ENCODE results near the gene ZBTB47. TPM values are rescaled to one million over a fixed set of nuclear protein-coding genes. Genes with fewer than 3 reads are reported as not detected.

Gene ZBTB47
- total and polyA plus RNA-seq, 12 donors: 7.0 to 39.4 (median 27.9) TPM

GRCh38 chr3:42697289-42698051 is 44.0 kb downstream of the ZBTB47 start:
- intact Hi-C loops (cut with DNase I): no loop called here
- no peaks in the 10 kb centered on the region for H3K36me3 ChIP-seq (replicated peaks in 1 of 2)
- H3K4me1 ChIP-seq (replicated peaks in 1 of 2): no peaks in the 10 kb centered on the region
- no peak overlapping the region for H3K4me3 ChIP-seq
- peak in 2 of 7 donors; percentile 8 to 34 for DNase-seq
- TF ChIP-seq, protein P1, sequence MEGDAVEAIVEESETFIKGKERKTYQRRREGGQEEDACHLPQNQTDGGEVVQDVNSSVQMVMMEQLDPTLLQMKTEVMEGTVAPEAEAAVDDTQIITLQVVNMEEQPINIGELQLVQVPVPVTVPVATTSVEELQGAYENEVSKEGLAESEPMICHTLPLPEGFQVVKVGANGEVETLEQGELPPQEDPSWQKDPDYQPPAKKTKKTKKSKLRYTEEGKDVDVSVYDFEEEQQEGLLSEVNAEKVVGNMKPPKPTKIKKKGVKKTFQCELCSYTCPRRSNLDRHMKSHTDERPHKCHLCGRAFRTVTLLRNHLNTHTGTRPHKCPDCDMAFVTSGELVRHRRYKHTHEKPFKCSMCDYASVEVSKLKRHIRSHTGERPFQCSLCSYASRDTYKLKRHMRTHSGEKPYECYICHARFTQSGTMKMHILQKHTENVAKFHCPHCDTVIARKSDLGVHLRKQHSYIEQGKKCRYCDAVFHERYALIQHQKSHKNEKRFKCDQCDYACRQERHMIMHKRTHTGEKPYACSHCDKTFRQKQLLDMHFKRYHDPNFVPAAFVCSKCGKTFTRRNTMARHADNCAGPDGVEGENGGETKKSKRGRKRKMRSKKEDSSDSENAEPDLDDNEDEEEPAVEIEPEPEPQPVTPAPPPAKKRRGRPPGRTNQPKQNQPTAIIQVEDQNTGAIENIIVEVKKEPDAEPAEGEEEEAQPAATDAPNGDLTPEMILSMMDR (IDR thresholded peaks at IDR 0.05): no peak
- TF ChIP-seq POLR2A (IDR thresholded peaks at IDR 0.05): no peak
- WGBS, 4 donors: 83 to 95% (median 88%) methylated on average over 13 to 18 of the region's 18 CpGs
- no peaks in the 10 kb centered on the region for H3K9me3 ChIP-seq (replicated peaks in 1 of 3)
- H3K27ac ChIP-seq: no peak overlapping the region
- H3K27me3 ChIP-seq: no peaks in the 10 kb centered on the region

DNA sequence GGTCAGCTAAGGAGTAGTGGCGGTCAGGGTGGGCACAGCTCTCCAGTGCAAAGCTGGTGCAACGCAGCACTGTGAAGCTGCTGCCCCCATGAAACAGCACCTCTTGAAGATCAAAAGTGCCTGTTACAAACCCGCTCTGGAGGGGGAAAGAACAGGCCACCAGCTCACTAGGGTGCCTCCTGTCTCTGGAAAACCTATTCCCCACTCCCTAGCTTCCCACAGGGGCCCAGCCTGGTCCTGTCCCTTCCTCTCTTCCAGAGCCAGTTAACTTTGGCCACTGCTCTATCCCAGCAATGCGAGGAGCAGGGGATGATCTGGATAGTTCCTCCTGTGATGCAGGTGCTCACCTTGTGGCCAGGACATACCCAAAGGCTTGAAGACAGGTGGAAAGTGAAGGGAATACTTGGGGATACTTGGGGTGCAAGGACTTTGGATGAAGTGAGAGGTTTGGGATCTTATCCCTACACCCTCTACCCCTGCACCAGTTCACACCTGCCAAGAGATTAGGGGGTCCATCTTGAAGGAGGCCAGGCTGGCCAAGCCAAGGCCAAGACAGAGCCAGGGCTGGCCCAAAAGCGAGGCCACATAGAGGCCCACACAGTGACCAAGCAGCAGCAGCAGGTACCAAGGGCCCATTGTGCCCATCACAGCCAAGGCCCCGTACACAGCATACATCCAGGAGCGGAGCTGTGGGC is 44.9 kb downstream of the ZBTB47 start:
- H3K4me3 ChIP-seq: no peak overlapping the region
- no peaks in the 10 kb centered on the region for H3K36me3 ChIP-seq (replicated peaks in 1 of 2)
- TF ChIP-seq, protein P1 (IDR thresholded peaks at IDR 0.05): no peak
- TF ChIP-seq POLR2A (IDR thresholded peaks at IDR 0.05): no peak
- H3K4me1 ChIP-seq (replicated peaks in 1 of 2): no peaks in the 10 kb centered on the region
- H3K9me3 ChIP-seq (replicated peaks in 1 of 3): no peaks in the 10 kb centered on the region
- no peak overlapping the region for H3K27ac ChIP-seq
- no peaks in the 10 kb centered on the region for H3K27me3 ChIP-seq
- intact Hi-C loops (cut with DNase I): no loop called here
- peak in 1 of 7 donors; percentile 3 for DNase-seq
- WGBS, 4 donors: 76 to 94% (median 91%) methylated on average over 7 of the region's 7 CpGs

GRCh38 chr3:42698911-42699230 is 45.4 kb downstream of the ZBTB47 start:
- peak in 2 of 7 donors; percentile 11 to 35 for DNase-seq
- Histone ChIP-seq H3K4me1 (replicated peaks in 1 of 2) (no peaks in the 10 kb centered on the region), H3K4me3 (no peak overlapping the region), H3K27me3 (no peaks in the 10 kb centered on the region), H3K36me3 (replicated peaks in 1 of 2) (no peaks in the 10 kb centered on the region), H3K27ac (no peak overlapping the region), H3K9me3 (replicated peaks in 1 of 3) (no peaks in the 10 kb centered on the region)
- WGBS, 4 donors: 65 to 81% (median 74%) methylated on average over 9 of the region's 9 CpGs
- TF ChIP-seq, protein P1 (IDR thresholded peaks at IDR 0.05): no peak
- TF ChIP-seq POLR2A (IDR thresholded peaks at IDR 0.05): no peak
- intact Hi-C loops (cut with DNase I): no loop called here

DNA sequence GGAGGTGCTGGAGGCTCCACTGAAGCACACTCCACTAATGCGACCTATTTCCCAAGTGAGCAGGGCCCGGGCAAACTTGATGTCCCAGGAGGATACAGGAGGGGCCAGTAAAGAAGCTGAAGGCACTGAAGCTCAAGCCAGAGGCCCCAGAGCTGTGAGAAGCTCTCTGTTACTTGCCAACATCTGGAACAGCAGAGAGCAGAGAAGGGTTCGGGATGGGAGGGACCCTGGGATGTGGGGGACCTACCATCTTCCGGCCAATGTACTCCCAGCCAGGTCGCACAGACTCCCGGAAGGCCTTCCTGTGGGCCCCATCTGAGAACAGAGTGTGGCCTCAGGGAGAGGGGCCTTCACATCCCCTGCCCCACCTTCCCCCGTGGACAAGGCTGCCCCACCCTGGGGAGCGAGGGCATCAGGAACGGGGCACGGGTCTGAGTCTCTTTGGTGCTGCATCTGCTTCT is 46.0 kb downstream of the ZBTB47 start:
- intact Hi-C loops (cut with DNase I): no loop called here

More for the DNA sequence above, 46.0 kb downstream of the ZBTB47 start:
- no peaks in the 10 kb centered on the region for H3K4me1 ChIP-seq (replicated peaks in 1 of 2)
- no peak overlapping the region for H3K4me3 ChIP-seq
- no peak overlapping the region for H3K27ac ChIP-seq
- no peak for TF ChIP-seq POLR2A (IDR thresholded peaks at IDR 0.05)
- TF ChIP-seq, protein P1 (IDR thresholded peaks at IDR 0.05): no peak
- H3K36me3 ChIP-seq (replicated peaks in 1 of 2): no peaks in the 10 kb centered on the region
- no peaks in the 10 kb centered on the region for H3K27me3 ChIP-seq
- peak in 2 of 7 donors; percentile 6 to 9 for DNase-seq
- H3K9me3 ChIP-seq (replicated peaks in 1 of 3): no peaks in the 10 kb centered on the region
- WGBS, 4 donors: 77 to 82% (median 81%) methylated on average over 4 to 10 of the region's 10 CpGs
